ENCODE results near the gene AKT2.

Gene AKT2

DNA sequence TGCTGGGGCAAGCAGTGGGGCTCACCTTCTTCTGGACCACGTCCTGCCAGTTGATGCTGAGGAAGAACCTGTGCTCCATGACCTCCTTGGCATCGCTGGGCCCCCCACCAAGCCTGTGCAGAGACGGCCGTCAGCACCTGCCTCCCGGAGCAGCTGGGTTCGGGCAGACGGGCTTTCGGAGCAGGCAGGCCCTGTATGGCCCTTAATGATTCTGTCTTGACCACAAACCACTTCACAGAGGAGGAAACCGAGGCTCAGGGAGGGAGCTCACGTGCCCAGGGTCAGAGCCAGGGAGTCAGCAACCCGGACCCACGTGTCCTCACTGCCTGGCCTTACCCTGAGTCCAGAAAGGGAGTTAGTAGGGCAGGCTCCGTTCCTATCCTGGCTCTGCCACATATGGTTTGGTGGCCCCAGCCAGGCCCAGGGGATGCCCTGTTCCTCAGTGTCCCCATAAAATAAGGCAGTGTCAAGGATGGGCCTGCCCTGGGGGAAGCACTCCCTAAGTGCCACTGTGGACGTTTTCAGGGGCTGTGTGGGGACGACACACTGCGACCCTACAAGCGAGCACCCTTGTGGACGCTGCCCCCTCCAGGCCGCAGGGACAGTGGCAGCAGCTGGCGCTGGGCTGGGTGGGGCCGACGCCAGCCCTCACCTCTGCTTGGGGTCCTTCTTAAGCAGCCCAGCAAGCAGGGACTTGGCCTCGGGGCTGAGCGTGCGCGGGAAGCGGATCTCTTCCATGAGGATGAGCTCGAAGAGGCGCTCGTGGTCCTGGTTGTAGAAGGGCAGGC lies 49.7 kb downstream of the AKT2 start:
- TF ChIP-seq ZFX (IDR thresholded peaks at IDR 0.05) = no peak
- TF ChIP-seq, protein P1, sequence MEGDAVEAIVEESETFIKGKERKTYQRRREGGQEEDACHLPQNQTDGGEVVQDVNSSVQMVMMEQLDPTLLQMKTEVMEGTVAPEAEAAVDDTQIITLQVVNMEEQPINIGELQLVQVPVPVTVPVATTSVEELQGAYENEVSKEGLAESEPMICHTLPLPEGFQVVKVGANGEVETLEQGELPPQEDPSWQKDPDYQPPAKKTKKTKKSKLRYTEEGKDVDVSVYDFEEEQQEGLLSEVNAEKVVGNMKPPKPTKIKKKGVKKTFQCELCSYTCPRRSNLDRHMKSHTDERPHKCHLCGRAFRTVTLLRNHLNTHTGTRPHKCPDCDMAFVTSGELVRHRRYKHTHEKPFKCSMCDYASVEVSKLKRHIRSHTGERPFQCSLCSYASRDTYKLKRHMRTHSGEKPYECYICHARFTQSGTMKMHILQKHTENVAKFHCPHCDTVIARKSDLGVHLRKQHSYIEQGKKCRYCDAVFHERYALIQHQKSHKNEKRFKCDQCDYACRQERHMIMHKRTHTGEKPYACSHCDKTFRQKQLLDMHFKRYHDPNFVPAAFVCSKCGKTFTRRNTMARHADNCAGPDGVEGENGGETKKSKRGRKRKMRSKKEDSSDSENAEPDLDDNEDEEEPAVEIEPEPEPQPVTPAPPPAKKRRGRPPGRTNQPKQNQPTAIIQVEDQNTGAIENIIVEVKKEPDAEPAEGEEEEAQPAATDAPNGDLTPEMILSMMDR (conservative IDR thresholded peaks at IDR 0.05) = no peak
- no peak overlapping the region for H3K27ac ChIP-seq

DNA sequence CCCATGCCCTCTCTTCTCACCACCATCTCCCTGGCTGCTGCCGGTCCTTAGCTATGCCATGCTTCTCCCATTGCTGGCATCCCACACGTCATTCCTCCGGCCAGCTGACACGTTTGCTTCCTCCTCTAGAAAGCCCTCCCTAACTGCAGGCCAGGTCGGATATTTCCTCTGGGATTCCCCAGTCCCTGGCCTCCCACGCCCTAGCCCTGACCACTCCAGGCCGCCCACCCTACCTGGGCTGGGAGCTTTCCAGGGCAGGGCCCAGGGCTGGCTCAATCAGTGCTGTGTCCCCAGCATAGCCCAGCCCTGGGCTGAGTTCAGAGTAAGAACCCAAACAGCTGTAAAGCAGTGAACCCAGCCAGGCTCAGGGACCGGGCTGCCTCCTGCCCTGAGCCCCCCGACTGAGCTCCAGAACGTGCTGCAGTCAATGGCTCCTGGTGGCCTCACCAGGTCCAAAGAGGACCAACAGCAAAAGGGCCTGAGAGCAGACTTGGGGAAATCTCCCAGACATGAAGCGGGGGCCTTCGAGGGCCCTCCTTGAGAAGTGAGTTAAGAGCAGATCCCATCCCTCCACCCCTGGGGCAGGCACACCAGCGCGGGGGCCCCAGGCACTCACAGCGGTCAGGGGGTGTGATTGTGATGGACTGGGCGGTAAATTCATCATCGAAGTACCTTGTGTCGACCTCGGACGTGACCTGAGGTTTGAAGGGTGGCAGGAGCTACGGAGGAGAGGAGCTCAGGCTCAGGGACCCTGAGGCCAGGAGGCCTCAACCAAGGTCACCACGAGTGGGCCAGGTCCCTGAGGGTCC lies 50.5 kb downstream of the AKT2 start:
- TF ChIP-seq, protein P1 (conservative IDR thresholded peaks at IDR 0.05) = no peak
- TF ChIP-seq ZFX (IDR thresholded peaks at IDR 0.05) = no peak
- H3K27ac ChIP-seq = no peak overlapping the region

DNA sequence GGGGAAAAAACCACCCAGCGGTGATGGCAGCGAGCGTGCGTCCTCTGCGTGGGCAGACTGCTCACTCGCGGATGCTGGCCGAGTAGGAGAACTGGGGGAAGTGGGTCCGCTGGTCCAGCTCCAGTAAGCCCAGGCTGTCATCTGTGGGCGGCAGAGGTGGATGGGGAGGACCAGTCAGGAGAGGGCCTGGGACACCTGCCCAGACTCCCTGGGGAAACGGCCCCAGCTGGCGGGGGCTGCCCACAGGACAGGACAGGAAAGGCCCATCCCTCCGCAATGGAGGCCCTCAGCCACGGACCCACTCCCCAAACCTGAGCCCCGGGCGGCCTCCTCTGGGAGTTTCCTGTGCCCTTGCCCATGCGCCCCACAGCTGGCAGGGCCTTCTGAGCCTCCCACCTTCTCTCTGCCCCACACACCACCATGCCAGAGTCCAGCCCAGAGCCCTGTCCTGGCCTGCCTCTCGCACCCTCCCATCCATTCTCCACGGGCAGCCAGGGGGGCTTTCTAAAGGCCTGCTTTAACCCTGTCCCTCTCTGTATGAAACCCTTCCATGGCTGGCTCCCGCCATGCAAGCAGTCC lies 51.2 kb downstream of the AKT2 start:
- TF ChIP-seq, protein P1 (conservative IDR thresholded peaks at IDR 0.05) = no peak
- TF ChIP-seq ZFX (IDR thresholded peaks at IDR 0.05) = no peak
- no peak overlapping the region for H3K27ac ChIP-seq

DNA sequence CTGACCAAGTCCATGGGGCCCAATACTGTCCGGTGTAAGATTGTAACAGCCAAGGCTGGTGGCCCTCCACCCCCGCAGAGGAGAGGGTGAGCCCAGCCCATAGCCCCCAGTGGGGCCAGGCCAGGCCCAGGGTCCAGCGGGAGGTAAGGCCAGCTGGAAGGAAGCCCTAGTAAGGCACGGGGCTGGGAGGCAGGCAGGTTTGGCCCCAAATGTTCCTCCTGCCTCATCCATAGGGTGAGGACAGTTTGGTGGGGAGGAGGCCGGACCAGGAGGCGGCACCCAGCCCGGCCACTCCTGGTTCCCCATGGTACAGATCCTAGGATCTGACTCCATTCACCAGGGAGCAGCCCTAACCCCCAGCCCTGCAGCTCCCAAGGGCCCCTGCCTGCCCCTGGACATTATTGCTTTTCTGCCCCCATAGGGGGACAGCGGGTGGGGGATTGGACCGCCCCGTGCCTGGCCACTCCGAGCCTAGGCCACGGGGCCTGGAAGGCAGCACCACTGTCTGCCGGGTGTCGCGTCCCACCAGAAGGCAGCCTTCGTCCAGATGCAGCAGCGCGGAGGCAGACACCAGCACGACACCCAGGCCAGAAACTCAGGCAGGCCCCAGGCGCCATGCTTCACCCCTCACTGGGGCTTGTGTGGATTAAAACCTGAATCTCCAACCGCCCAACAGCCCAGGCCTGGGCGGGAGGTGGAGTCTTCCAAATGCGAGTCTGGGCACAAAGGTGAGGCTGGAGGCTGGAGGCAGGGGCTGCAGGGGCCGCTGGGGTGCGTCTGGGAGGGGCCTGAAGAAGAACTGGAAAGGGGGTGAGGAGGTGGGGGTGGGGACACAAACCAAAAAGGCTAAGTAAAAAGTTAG lies 52.0 kb downstream of the AKT2 start:
- TF ChIP-seq, protein P1 (conservative IDR thresholded peaks at IDR 0.05) = no peak
- TF ChIP-seq ZFX (IDR thresholded peaks at IDR 0.05) = no peak
- no peak overlapping the region for H3K27ac ChIP-seq

DNA sequence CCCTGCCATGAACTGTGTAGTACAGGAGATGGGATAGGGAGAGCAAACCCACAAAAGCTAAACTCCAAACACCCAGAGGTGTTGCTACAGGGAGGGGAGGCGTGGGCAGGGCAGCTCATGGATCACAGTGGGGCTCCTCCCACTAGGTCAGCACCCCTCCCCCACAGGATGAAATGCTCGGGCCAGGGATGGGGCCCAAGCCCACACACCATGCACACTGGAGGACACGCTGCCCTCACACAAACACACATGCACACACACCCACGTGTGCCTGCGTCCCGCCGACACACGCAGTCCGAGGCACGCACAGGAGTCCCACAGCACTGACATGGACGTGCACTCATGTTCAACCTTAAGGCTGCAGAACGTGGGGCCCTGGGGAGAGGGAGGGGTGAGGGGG lies 52.7 kb downstream of the AKT2 start:
- no peak for TF ChIP-seq ZFX (IDR thresholded peaks at IDR 0.05)
- TF ChIP-seq, protein P1 (conservative IDR thresholded peaks at IDR 0.05) = no peak
- no peak overlapping the region for H3K27ac ChIP-seq

DNA sequence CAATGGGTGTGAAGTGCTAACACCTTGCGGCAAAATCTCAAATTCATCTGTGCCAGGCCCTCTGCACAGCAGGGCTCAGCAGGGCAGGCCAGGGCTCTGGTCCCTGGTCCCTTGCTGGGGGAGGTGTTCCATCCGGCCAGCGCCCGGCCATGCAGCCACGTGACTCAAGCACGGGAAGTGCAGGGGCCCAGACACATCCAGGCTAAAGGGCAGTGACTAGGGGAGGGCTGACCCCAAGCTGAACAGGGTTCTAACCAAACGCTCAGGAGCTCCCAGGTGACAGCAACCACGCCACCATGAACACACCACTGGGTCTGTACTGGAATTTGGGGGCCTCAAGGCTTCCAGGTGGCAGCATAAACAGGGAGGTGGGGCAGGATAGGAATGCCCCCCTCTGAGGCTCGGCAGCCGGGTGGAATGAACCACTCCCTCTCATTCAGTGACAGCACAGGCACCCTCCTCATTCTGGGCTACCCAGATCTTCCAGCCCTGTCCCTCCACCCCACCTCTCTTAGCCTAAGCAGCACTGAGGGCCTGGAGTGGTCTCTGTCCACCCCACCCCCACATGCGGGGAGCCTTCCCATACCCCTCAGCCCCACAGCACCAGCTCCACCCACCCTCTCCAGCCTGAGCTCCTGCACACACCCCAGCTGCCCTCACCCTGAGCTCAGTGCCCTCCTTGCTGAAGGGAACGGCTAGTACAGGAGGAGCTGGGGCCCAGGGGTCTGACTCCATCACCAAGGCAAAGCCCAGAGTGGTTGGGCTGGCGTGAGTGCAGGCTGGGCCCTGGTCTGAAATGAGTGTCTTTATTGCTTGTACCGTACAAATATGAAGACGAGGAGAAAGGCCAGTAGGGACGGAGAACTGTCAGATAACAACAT lies 53.4 kb downstream of the AKT2 start:
- H3K27ac ChIP-seq = no peak overlapping the region
- TF ChIP-seq ZFX (IDR thresholded peaks at IDR 0.05) = no peak
- TF ChIP-seq, protein P1 (conservative IDR thresholded peaks at IDR 0.05) = no peak

Data from C4-2B (cell line).